HG02623 (cell line): ENCODE measurements around the gene CABP4.
"Not testable (repeated sequence)": the region's sequence is repeated elsewhere in the genome, so short reads cannot be mapped to it uniquely, and the experiment has no call there.

Experiments
- ATAC-seq: cut with Tn5 transposase; IDR thresholded peaks from one replicate; pipeline ENCODE4 v1.9.1; 2021; ENCODE audit warnings: moderate library complexity; ENCODE audit not compliant: unreplicated experiment

The CABP4 gene

GRCh38 chr11:67476692-67477091, 21.5 kb downstream of the CABP4 start:
- ATAC-seq, result not testable (repeated sequence)

- not testable (repeated sequence) for ATAC-seq
Measured at GRCh38 chr11:67477344-67478050, 22.3 kb downstream of the CABP4 start.

DNA sequence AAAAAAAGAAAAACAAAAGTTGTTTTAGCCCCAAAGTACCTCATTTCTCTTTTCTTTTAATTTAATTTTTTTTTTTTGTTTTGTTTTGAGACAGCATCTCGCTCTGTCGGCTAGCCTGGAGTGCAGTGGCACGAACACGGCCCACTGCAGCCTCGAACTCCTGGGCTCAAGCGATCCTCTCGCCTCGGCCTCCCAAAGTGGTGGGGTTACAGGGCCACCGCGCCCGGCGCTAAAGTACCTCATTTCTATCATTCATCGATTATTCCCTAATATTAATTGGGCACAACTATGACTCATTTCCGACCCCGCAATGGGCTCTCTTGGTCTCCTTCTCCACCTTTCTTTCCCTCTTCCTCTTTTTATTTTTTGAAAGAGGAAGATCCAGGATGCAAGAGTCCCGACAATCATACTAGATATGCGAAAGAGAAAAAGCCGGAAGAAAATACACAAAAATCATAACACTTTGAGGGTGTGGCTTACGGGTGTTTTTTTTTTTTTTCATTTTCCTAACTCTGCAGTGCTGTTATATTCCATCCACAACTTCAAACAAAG, 27.2 kb downstream of the CABP4 start:
- ATAC-seq, result no peak

DNA sequence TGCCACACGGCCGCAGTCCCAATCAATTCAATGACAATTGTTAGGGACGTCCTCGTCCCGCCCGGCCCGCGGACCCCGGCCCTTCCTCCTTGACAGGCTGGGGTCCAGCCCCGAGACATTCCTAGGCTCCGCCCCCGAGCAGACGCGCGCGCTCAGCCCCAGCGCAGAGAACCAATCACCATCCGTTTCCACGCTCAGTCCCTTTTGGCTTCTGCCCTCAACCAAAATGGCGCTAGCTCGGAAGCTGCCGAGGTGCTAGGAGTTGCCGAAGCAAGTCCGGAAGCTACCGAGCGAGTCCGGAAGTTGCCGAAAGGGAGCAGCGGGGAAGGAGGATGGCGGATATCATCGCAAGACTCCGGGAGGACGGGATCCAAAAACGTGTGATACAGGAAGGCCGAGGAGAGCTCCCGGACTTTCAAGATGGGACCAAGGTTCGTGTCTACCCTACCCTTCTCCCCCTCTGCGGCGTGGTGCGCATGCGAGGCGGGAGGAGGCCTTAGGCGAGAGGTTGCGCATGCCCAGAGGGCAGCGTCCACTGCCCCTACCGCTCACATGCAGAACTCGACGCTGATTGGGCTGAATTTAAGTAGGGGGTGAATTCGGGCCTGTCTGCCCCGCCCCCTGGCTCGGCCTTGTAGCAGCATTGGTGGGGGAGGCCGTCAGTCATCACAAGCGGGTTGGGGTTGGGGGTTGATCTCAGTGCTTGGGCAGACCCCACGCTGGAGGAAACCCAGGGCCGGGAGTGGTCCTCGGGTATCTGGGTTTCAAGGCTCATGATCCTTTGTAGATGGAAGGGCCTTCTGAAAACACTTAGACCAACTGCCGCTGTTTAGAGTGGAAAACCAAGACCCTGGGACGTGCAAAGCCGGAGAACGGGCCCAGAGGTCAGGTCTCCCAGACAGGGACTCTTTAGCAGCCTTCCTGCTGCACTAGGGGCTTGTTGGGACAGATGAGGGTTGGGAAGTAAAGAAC, 28.0 kb downstream of the CABP4 start, which contains the start of gene AIP:
Gene AIP (plus strand): TSS at position 200 of the 972 bp plus-strand sequence. CDS start 133 bp downstream, at position 333.
- ATAC-seq, result peak; percentile 64

GRCh38 chr11:67483831-67484665, 28.9 kb downstream of the CABP4 start:
- no peak for ATAC-seq

- ATAC-seq, result no peak
Measured at GRCh38 chr11:67484847-67485311, 29.7 kb downstream of the CABP4 start.

- ATAC-seq, result not testable (repeated sequence)
Measured at GRCh38 chr11:67485873-67486361, 30.8 kb downstream of the CABP4 start.

DNA sequence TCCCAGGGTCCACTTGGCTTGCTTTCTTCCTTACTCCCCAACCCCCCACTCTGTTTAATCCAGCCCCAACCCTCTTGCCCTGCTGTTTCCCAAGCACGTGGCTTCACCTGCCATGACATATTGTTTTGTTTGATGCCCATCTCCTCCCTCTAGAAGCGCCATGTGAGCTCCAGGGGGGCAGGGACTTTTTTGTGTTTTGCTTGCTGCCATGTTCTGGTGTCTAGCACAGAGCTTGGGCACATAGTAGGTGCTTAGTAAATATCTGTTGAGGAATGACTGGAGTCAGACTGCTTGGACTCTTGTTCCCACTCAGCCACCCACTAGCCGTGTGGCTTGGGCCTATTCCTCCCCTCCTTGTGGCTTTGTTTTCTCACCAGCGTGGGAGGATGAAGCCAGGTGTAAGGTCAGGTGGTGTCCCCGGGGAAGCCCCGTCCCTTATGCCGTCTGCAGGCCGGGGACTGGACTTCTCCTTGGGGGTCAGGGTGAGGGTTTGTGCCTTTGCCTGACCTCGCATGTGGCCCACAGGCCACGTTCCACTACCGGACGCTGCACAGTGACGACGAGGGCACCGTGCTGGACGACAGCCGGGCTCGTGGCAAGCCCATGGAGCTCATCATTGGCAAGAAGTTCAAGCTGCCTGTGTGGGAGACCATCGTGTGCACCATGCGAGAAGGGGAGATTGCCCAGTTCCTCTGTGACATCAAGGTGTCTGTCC, 31.5 kb downstream of the CABP4 start:
- no peak for ATAC-seq

DNA sequence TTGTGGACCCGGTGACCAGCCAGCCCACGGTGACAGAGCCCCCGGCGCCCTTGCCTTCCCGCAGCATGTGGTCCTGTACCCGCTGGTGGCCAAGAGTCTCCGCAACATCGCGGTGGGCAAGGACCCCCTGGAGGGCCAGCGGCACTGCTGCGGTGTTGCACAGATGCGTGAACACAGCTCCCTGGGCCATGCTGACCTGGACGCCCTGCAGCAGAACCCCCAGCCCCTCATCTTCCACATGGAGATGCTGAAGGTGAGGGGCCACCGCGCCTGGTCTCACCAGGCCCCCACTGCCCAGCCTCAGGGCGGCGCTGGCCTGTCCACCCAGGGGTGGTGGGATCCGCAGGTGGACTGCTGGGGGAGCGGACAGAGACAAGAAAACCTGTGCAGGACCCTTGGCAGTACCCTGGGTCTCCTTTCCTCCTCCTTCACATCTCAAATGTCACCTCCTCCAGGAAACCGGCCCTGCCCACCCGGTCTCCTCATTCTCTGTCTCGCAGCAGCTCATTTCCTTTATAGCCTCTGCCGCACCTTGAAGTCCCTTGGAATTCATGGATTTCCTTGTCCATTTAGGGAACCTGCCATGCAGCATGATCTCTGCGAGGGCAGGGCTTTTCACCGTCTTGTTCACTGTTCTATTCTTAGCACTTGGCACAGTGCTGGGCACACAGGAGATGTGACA, 34.2 kb downstream of the CABP4 start:
- no peak for ATAC-seq

DNA sequence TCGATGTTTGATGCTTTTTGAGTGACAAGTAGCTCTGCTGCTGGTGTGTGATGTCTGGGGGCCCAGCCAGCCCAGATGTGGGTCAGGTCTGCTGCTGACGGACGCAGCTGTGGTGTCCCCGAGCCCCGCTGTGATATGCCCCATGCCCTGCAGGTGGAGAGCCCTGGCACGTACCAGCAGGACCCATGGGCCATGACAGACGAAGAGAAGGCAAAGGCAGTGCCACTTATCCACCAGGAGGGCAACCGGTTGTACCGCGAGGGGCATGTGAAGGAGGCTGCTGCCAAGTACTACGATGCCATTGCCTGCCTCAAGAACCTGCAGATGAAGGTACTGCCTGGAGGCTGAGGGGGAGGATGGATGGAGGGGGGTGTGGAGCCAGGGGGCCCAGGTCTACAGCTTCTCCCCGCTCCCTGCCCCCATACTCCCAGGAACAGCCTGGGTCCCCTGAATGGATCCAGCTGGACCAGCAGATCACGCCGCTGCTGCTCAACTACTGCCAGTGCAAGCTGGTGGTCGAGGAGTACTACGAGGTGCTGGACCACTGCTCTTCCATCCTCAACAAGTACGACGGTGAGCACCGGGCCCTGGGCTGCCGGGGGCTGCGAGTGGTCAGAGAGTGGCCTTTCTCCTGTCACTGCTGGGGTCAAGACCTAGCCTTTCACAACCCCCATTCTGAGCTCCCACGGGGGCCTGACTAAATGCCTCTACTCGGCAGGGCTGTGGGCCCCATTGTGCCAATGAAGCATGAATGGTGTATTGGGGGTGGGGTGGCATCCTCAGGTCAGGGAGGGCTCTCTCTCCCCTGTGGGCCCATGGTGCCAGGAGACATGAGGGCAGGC, 35.0 kb downstream of the CABP4 start:
- no peak for ATAC-seq

DNA sequence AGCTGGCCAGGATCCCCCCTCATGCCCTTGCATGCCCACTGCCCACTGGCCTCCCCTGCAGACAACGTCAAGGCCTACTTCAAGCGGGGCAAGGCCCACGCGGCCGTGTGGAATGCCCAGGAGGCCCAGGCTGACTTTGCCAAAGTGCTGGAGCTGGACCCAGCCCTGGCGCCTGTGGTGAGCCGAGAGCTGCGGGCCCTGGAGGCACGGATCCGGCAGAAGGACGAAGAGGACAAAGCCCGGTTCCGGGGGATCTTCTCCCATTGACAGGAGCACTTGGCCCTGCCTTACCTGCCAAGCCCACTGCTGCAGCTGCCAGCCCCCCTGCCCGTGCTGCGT, 35.5 kb downstream of the CABP4 start:
- no peak for ATAC-seq

GRCh38 chr11:67491276-67492068, 36.3 kb downstream of the CABP4 start:
- no peak for ATAC-seq

GRCh38 chr11:67492069-67492727, 37.0 kb downstream of the CABP4 start:
- ATAC-seq, result no peak

GRCh38 chr11:67492801-67493547, 37.8 kb downstream of the CABP4 start:
- no peak for ATAC-seq

DNA sequence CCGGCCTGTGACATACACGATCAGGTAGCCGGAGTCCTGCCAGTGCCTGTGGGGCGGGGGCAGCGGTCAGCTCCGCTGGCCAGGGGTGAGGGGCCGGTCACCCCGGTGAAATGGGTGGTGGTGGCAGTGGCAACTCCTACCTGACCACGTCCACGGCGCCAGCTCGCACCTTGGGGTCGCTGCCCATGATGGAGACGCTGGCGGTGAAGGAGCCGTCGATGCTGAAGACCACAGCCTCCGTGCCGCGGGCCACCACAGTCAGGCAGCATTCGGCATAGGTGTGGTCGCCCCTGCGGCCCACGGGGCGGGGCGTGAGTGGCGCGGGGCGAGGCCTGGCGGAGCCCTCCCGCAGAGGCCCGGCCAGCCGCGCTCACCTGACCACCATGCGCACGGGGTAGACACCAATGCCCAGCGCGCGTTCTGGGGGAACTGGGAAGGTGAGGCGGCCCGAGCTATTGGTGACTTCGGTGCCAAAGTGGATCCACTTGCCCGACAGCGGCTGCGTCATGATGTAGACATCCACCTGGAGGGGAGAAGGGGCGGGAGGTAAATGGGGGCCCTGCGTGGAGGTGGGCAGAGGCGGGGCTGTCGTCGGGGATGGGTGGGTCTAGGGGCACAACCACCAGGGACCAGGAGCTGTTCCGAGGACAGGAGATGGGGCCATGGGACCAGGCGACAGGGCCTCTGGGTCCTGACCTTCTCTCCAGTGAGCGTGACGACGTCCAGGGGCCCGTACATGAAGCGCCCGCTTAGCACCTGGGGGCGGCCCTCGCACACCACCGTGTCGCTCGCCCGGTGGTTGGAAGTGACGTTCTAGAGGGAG, 38.6 kb downstream of the CABP4 start:
- ATAC-seq, result no peak
